ENCODE data around the gene SLC16A12. TPM values are rescaled to one million over a fixed set of nuclear protein-coding genes. Genes with fewer than 3 reads are reported as not detected.
A peak's percentile ranks its signal among the peaks of the same experiment; 100 is the strongest.

Gene SLC16A12
- total and polyA plus RNA-seq, 10 of the 15 experiments (the other 5 are each of a cell fraction or from before 2014, with no cell fraction given), result not detected

DNA sequence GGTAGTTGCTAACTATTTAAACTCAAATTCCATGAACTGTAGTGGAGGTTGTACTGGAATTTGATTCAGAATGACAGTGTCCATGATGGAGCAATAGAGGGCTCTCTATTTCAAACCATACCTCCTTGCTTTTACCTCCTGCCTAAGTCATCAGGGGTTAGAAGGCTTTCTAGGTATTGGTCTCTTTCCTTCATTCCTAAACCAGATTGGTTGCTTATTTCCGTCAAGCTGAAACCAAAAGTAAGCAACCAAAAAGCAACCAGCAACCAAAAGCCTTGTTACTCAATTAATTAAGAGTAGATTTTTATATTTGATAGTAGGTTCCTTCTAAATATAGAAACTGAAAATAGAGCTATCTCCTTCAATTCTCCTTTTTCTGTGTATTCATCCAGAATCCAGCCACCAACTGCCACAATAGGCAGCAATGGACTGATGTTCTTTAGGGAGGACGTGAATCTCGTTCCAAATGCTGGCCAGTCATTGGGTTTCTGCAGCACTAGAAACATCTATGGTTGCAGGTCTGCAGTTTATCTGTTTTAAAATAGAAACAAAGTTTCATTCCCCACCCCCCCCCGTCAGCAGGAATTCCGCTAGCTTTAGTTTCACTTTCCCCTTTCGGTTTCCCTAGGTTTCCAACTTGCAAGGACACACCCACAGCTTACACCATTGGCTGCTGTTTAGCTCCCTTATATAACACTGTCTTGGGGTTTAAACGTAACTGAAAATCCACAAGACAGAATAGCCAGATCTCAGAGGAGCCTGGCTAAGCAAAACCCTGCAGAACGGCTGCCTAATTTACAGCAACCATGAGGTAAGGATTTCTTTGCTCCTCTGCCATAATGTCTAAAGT lies 143.3 kb downstream of the SLC16A12 start, which contains the start of gene IFIT1:
Gene IFIT1, plus strand, starts transcription at position 717 of the 850 bp plus-strand sequence. Its CDS starts 90 bp downstream, at position 807.
- ChIA-PET SMC1A (ENCODE audit: uncharacterized antibody, unreplicated experiment) (interaction anchor here (0.5 to 4.1 kb wide), 23 partner anchors 8 to 487 kb away, joined by 3 to 42 read pairs (median 4); partner anchors contain the start of gene IFIT5), POLR2A (interaction anchor here (0.5 to 3.3 kb wide), 9 partner anchors 17 to 506 kb away, joined by 3 to 18 read pairs (median 5); partner anchors contain the start of genes IFIT2 and IFIT5), CTCF (interaction anchor here (0.6 to 8.5 kb wide), 15 partner anchors 11 to 1020 kb away, joined by 3 to 97 read pairs (median 5); partner anchors contain the start of gene IFIT5), RAD21 (ENCODE audit: unreplicated experiment) (interaction anchor here (0.6 to 2.8 kb wide), 15 partner anchors 21 to 748 kb away, joined by 3 to 20 read pairs (median 3); partner anchors contain the start of genes IFIT2 and IFIT5)
- H3K9ac ChIP-seq (ENCODE audit: control insufficient read depth, insufficient read depth, low read length), result peak within 1 kb of the TSS; percentile 71
- H3K36me3 ChIP-seq (ENCODE audit: control insufficient read depth in 2 of 2, insufficient read depth in 2 of 2, low read length in 1 of 2), result no peaks in the 10 kb centered on the region
- H3K9me3 ChIP-seq (replicated peaks; ENCODE audit: control insufficient read depth, insufficient read depth, low read length), result no peaks in the 10 kb centered on the region; the same call in 2 of the 3 replicates
- intact Hi-C loops (cut with micrococcal nuclease; ENCODE audit: unreplicated experiment), result loop anchor here (1.0 to 10.0 kb wide), 2 partner anchors 22 to 397 kb away; partner anchors contain the start of genes FAS and IFIT5
- peak within 1 kb of the TSS; percentile 67 for H3K4me3 ChIP-seq
- under 1% methylated on average over 8 of the region's 8 CpGs for WGBS (ENCODE audit: insufficient coverage, insufficient replicate concordance, low lambda C conversion rate, missing lambda C conversion rate)
- H3K27ac ChIP-seq (ENCODE audit: control insufficient read depth, insufficient read depth), result peak within 1 kb of the TSS; percentile 71
- no peaks in the 10 kb centered on the region; the same call in 1 of the 2 replicates for H3K4me1 ChIP-seq (ENCODE audit: control insufficient read depth, insufficient read depth, low read length)
- H3K27me3 ChIP-seq (replicated peaks in 1 of 2; ENCODE audit: control insufficient read depth in 2 of 2, insufficient read depth in 2 of 2, low read length in 1 of 2), result no peaks in the 10 kb centered on the region
- ATAC-seq (peak; percentile 94), DNase-seq (ENCODE audit: low read depth, low spot score) (peak; percentile 80), FAIRE-seq (no peak)
- in situ Hi-C loops (cut with MboI), result no loop called here
- peak within 1 kb of the TSS; percentile 93 for H3K4me2 ChIP-seq (ENCODE audit: control insufficient read depth, insufficient read depth)
- peak within 1 kb of the TSS; percentile 56 for H2AFZ ChIP-seq (ENCODE audit: control insufficient read depth, low read depth, low read length)
- no TSS peak for BruUV-seq (replicated peaks)
- H3K79me2 ChIP-seq (ENCODE audit: control insufficient read depth, insufficient read depth, low read length), result peaks cover 25% of the 10 kb centered on the region
- no peaks in the 10 kb centered on the region for H4K20me1 ChIP-seq (ENCODE audit: control insufficient read depth, insufficient read depth)
- TF ChIP-seq BCL11A (IDR thresholded peaks at IDR 0.05; ENCODE audit: low read depth, low read length) (no peak), RB1 (IDR thresholded peaks at IDR 0.05; ENCODE audit: borderline replicate concordance) (no peak), SUPT20H (IDR thresholded peaks at IDR 0.05; ENCODE audit: borderline replicate concordance, control insufficient read depth, low read depth, low read length) (no peak), E2F4 (IDR thresholded peaks at IDR 0.05; ENCODE audit: low read depth, low read length) (no peak), CREB1 (IDR thresholded peaks at IDR 0.05; ENCODE audit: low read depth) (no peak), DPF2 (IDR thresholded peaks at IDR 0.05) (0 out of 2 replicates have a peak, but pooled peaks have one; percentile 22), EED (IDR thresholded peaks at IDR 0.05; ENCODE audit: low read depth) (peak; percentile 80), TCF7 (IDR thresholded peaks at IDR 0.05; ENCODE audit: borderline replicate concordance) (no peak)
- TF ChIP-seq, protein P1, sequence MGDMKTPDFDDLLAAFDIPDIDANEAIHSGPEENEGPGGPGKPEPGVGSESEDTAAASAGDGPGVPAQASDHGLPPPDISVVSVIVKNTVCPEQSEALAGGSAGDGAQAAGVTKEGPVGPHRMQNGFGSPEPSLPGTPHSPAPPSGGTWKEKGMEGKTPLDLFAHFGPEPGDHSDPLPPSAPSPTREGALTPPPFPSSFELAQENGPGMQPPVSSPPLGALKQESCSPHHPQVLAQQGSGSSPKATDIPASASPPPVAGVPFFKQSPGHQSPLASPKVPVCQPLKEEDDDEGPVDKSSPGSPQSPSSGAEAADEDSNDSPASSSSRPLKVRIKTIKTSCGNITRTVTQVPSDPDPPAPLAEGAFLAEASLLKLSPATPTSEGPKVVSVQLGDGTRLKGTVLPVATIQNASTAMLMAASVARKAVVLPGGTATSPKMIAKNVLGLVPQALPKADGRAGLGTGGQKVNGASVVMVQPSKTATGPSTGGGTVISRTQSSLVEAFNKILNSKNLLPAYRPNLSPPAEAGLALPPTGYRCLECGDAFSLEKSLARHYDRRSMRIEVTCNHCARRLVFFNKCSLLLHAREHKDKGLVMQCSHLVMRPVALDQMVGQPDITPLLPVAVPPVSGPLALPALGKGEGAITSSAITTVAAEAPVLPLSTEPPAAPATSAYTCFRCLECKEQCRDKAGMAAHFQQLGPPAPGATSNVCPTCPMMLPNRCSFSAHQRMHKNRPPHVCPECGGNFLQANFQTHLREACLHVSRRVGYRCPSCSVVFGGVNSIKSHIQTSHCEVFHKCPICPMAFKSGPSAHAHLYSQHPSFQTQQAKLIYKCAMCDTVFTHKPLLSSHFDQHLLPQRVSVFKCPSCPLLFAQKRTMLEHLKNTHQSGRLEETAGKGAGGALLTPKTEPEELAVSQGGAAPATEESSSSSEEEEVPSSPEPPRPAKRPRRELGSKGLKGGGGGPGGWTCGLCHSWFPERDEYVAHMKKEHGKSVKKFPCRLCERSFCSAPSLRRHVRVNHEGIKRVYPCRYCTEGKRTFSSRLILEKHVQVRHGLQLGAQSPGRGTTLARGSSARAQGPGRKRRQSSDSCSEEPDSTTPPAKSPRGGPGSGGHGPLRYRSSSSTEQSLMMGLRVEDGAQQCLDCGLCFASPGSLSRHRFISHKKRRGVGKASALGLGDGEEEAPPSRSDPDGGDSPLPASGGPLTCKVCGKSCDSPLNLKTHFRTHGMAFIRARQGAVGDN (IDR thresholded peaks at IDR 0.05), result no peak
- TF ChIP-seq, protein P2, sequence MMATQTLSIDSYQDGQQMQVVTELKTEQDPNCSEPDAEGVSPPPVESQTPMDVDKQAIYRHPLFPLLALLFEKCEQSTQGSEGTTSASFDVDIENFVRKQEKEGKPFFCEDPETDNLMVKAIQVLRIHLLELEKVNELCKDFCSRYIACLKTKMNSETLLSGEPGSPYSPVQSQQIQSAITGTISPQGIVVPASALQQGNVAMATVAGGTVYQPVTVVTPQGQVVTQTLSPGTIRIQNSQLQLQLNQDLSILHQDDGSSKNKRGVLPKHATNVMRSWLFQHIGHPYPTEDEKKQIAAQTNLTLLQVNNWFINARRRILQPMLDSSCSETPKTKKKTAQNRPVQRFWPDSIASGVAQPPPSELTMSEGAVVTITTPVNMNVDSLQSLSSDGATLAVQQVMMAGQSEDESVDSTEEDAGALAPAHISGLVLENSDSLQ (IDR thresholded peaks at IDR 0.05), result no peak
- TF ChIP-seq, protein P3, sequence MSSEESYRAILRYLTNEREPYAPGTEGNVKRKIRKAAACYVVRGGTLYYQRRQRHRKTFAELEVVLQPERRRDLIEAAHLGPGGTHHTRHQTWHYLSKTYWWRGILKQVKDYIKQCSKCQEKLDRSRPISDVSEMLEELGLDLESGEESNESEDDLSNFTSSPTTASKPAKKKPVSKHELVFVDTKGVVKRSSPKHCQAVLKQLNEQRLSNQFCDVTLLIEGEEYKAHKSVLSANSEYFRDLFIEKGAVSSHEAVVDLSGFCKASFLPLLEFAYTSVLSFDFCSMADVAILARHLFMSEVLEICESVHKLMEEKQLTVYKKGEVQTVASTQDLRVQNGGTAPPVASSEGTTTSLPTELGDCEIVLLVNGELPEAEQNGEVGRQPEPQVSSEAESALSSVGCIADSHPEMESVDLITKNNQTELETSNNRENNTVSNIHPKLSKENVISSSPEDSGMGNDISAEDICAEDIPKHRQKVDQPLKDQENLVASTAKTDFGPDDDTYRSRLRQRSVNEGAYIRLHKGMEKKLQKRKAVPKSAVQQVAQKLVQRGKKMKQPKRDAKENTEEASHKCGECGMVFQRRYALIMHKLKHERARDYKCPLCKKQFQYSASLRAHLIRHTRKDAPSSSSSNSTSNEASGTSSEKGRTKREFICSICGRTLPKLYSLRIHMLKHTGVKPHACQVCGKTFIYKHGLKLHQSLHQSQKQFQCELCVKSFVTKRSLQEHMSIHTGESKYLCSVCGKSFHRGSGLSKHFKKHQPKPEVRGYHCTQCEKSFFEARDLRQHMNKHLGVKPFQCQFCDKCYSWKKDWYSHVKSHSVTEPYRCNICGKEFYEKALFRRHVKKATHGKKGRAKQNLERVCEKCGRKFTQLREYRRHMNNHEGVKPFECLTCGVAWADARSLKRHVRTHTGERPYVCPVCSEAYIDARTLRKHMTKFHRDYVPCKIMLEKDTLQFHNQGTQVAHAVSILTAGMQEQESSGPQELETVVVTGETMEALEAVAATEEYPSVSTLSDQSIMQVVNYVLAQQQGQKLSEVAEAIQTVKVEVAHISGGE (CRISPR knock-in tag; IDR thresholded peaks at IDR 0.05), result no peak
